IMR-90 (cell line): ENCODE data around the gene CPAMD8. TPM values are rescaled to one million over a fixed set of nuclear protein-coding genes. Genes with fewer than 3 reads are reported as not detected.

Experiments used
- ATAC-seq: fragments of 200-7000 bp; cut with Tn5 transposase; 2 replicates; pipeline ENCODE4 v1.9.1; 2020; ENCODE audit warnings: low read depth, mild to moderate bottlenecking, moderate library complexity
- BruUV-seq: library from RNA; stranded (reverse); fragments of 400-500 nt; replicated peaks from 2 replicates; lab custom pipeline; 2021; lab: Mats Ljungman, UMichigan
- CTCF ChIA-PET: fragments of 300-600 bp; formaldehyde crosslinking; extraction: SDS; loops from one replicate; lab custom pipeline; 2021; ENCODE audit warnings: antibody characterized with exemption; lab: Yijun Ruan, JAX
- POLR2A ChIA-PET: fragments of 300-600 bp; sonication (Branson Sonifier 250); formaldehyde crosslinking; loops from one replicate; lab custom pipeline; 2022; ENCODE audit warnings: antibody characterized with exemption; ENCODE audit not compliant: unreplicated experiment; lab: Charles Lee
- DNase-seq: peaks from one replicate; pipeline ENCODE4 v3.0.0; 2013
- H2AFZ ChIP-seq: replicated peaks from 2 replicates; pipeline ENCODE3; 2013; ENCODE audit warnings: low read length, mild to moderate bottlenecking; ENCODE audit not compliant: poor library complexity
- H2AK5ac ChIP-seq: 2 replicates; pipeline ENCODE4 v1.6.1; 2013; ENCODE audit warnings: low read depth, low read length, inconsistent platforms
- H2AK9ac ChIP-seq: replicated peaks from 2 replicates; pipeline ENCODE3; 2013; ENCODE audit warnings: mild to moderate bottlenecking, low read depth, low read length, moderate library complexity; ENCODE audit not compliant: poor library complexity
- H2BK120ac ChIP-seq: 2 replicates; pipeline ENCODE4 v1.6.1; 2013; ENCODE audit warnings: low read depth, low read length, inconsistent platforms
- H2BK15ac ChIP-seq: 3 replicates; pipeline ENCODE4 v1.6.1; 2013; ENCODE audit warnings: low read depth, low read length, inconsistent platforms
- H2BK20ac ChIP-seq: 2 replicates; pipeline ENCODE4 v1.6.1; 2013; ENCODE audit warnings: low read depth, mild to moderate bottlenecking, inconsistent platforms, low read length, moderate library complexity
- H2BK5ac ChIP-seq: 2 replicates; pipeline ENCODE4 v1.6.1; 2013; ENCODE audit warnings: mild to moderate bottlenecking, low read depth, low read length, inconsistent platforms; ENCODE audit not compliant: poor library complexity, severe bottlenecking
- H3K14ac ChIP-seq: replicated peaks from 2 replicates; pipeline ENCODE4 v1.6.1; 2013; ENCODE audit warnings: low read depth, low read length, inconsistent platforms
- H3K18ac ChIP-seq: 2 replicates; pipeline ENCODE4 v1.6.1; 2013; ENCODE audit warnings: low read depth, low read length, control low read depth
- H3K23ac ChIP-seq: 2 replicates; pipeline ENCODE4 v1.6.1; 2013; ENCODE audit warnings: low read depth, low read length, inconsistent platforms
- H3K27ac ChIP-seq: 2 replicates; pipeline ENCODE4 v1.5.1; 2013; ENCODE audit warnings: mild to moderate bottlenecking, control low read depth, low read length; ENCODE audit not compliant: insufficient read depth
- H3K27me3 ChIP-seq: 2 replicates; pipeline ENCODE4 v1.6.1; 2013; ENCODE audit warnings: low read length; ENCODE audit not compliant: control insufficient read depth, insufficient read depth
- H3K36me3 ChIP-seq: 2 replicates; pipeline ENCODE4 v1.6.1; 2013; ENCODE audit warnings: low read length, mixed read lengths; ENCODE audit not compliant: control insufficient read depth, insufficient read depth
- H3K4ac ChIP-seq: 2 replicates; pipeline ENCODE4 v1.6.1; 2013; ENCODE audit warnings: low read depth, low read length, inconsistent platforms
- H3K4me1 ChIP-seq: 2 replicates; pipeline ENCODE4 v1.6.1; 2013; ENCODE audit warnings: low read length, mixed read lengths; ENCODE audit not compliant: control insufficient read depth, insufficient read depth
- H3K4me2 ChIP-seq: 2 replicates; pipeline ENCODE4 v1.6.1; 2013; ENCODE audit warnings: low read depth, mild to moderate bottlenecking, control low read depth, low read length, moderate library complexity
- H3K4me3 ChIP-seq: 2 replicates; pipeline ENCODE4 v1.5.1; 2013; ENCODE audit warnings: low read depth, mild to moderate bottlenecking, control low read depth, low read length, moderate library complexity; ENCODE audit not compliant: insufficient read depth
- H3K56ac ChIP-seq: 2 replicates; pipeline ENCODE4 v1.6.1; 2013; ENCODE audit warnings: low read length, inconsistent platforms; ENCODE audit not compliant: insufficient read depth; ENCODE audit errors: extremely low read depth
- H3K79me1 ChIP-seq, 2 experiments: 2 replicates each; pipeline ENCODE4 v1.6.1; 2013; ENCODE audit warnings: low read length in 2 of 2, inconsistent platforms in 1 of 2, low read depth in 1 of 2
- H3K9ac ChIP-seq: 2 replicates; pipeline ENCODE4 v1.6.1; 2013; ENCODE audit warnings: low read depth, low read length, control low read depth
- H3K9me1 ChIP-seq: 2 replicates; pipeline ENCODE4 v1.6.1; 2013; ENCODE audit warnings: low read length, inconsistent platforms; ENCODE audit not compliant: insufficient read depth
- H3K9me3 ChIP-seq: 2 replicates; pipeline ENCODE4 v1.6.1; 2013; ENCODE audit warnings: low read length; ENCODE audit not compliant: control insufficient read depth, insufficient read depth
- H4K20me1 ChIP-seq: 2 replicates; pipeline ENCODE4 v1.6.1; 2013; ENCODE audit warnings: low read length, inconsistent platforms; ENCODE audit not compliant: insufficient read depth
- H4K5ac ChIP-seq: 2 replicates; pipeline ENCODE4 v1.6.1; 2013; ENCODE audit warnings: mild to moderate bottlenecking, low read depth, low read length, control low read depth
- H4K8ac ChIP-seq, 2 experiments: 2 replicates each; pipeline ENCODE4 v1.6.1; 2013; ENCODE audit warnings: low read depth in 2 of 2, low read length in 2 of 2, control low read depth in 1 of 2, inconsistent platforms in 1 of 2
- H4K91ac ChIP-seq: 2 replicates; pipeline ENCODE4 v1.6.1; 2013; ENCODE audit warnings: low read depth, low read length, inconsistent platforms; ENCODE audit not compliant: insufficient read depth
- CEBPB ChIP-seq: IDR thresholded peaks from 2 replicates; pipeline ENCODE4 v1.6.1; 2012; ENCODE audit warnings: low read depth, low read length, improper control_type of control experiment
- CHD1 ChIP-seq: IDR thresholded peaks from 2 replicates; pipeline ENCODE4 v1.6.1; 2012; ENCODE audit warnings: low read depth, low read length, improper control_type of control experiment
- ELK1 ChIP-seq: fragments of 150-350 bp; IDR thresholded peaks from 2 replicates; pipeline ENCODE4 v1.6.1; 2016; ENCODE audit warnings: low read depth, mild to moderate bottlenecking, low read length, moderate library complexity, borderline replicate concordance
- MAZ ChIP-seq: IDR thresholded peaks from 2 replicates; pipeline ENCODE4 v1.6.1; 2012; ENCODE audit warnings: low read depth, mild to moderate bottlenecking, low read length, improper control_type of control experiment, moderate library complexity, borderline replicate concordance
- MXI1 ChIP-seq: IDR thresholded peaks from 2 replicates; pipeline ENCODE4 v1.6.1; 2012; ENCODE audit warnings: low read depth, mild to moderate bottlenecking, low read length, moderate library complexity, borderline replicate concordance
- NFE2L2 ChIP-seq: fragments of 150-350 bp; IDR thresholded peaks from 2 replicates; pipeline ENCODE4 v1.6.1; 2016; ENCODE audit warnings: low read depth, mild to moderate bottlenecking, low read length
- POLR2A ChIP-seq: IDR thresholded peaks from 2 replicates; pipeline ENCODE4 v1.6.1; 2012; ENCODE audit warnings: mild to moderate bottlenecking, low read depth, low read length
- RAD21 ChIP-seq: IDR thresholded peaks from 2 replicates; pipeline ENCODE4 v1.6.1; 2012; ENCODE audit warnings: low read length, improper control_type of control experiment
- RCOR1 ChIP-seq: IDR thresholded peaks from 2 replicates; pipeline ENCODE4 v1.6.1; 2012; ENCODE audit warnings: mild to moderate bottlenecking, low read length, improper control_type of control experiment; ENCODE audit not compliant: insufficient replicate concordance
- RFX5 ChIP-seq: IDR thresholded peaks from 2 replicates; pipeline ENCODE4 v1.8.0; 2012; ENCODE audit warnings: low read depth, mild to moderate bottlenecking, low read length, moderate library complexity
- SMC3 ChIP-seq: fragments of 150-350 bp; IDR thresholded peaks from 2 replicates; pipeline ENCODE4 v1.6.1; 2016; ENCODE audit warnings: low read depth, mild to moderate bottlenecking, antibody characterized with exemption, low read length, moderate library complexity
- USF2 ChIP-seq: fragments of 150-350 bp; IDR thresholded peaks from 2 replicates; pipeline ENCODE4 v1.6.1; 2017; ENCODE audit warnings: mild to moderate bottlenecking, antibody characterized with exemption, low read length, low read depth
- WGBS, 2 experiments: methylation state at CpG; one replicate each; pipeline versions ENCODE4 v1.1.5 to v1.1.7; 2013; ENCODE audit warnings: missing lambda C conversion rate in 2 of 2; ENCODE audit not compliant: insufficient read length in 1 of 2; ENCODE audit errors: extremely low coverage in 2 of 2; 5-methylcytosine and 5-hydroxymethylcytosine counted together
- dilution Hi-C: fragments of 300-500 bp; cut with HindIII; formaldehyde crosslinking; loops from one replicate; pipeline ENCODE4 v1.14.3; 2018; ENCODE audit warnings: low sequenced_read_pairs; ENCODE audit not compliant: unreplicated experiment
- in situ Hi-C: fragments of 300-500 bp; cut with MboI; formaldehyde crosslinking; loops from 3 replicates; pipeline ENCODE4 v1.14.3; 2019; ENCODE audit warnings: low sequenced_read_pairs, inconsistent platforms, mixed read lengths
- intact Hi-C: fragments of 100-400 bp; cut with micrococcal nuclease; formaldehyde crosslinking; loops from 2 replicates; pipeline ENCODE4 v1.10.0; 2022
- polyA plus RNA-seq, 3 experiments: library from polyadenylated mRNA; depleted of rRNA; stranded (reverse); fragments of >200 nt; gene quantifications; 2 replicates each; pipeline ENCODE4 v1.2.3, GENCODE V29; 2012; ENCODE audit warnings: low replicate concordance in 1 of 3
- total RNA-seq: library from RNA; depleted of rRNA; stranded (reverse); fragments of >200 nt; gene quantifications from 2 replicates; pipeline ENCODE4 v1.2.3, GENCODE V29; 2012

Gene CPAMD8
- total and polyA plus RNA-seq, 2 of the 4 experiments (the other 2 are of a cell fraction) = 0.36 to 0.79 TPM

- in situ Hi-C loops = no loop called here
- intact Hi-C loops = no loop called here
- Histone ChIP-seq H3K79me1 (no peaks in the 10 kb centered on the region), H3K27ac (no peak overlapping the region), H2BK120ac (no peak overlapping the region), H3K9ac (no peak overlapping the region), H2AK5ac (no peak overlapping the region), H2AFZ (no peak overlapping the region), H3K9me3 (no peaks in the 10 kb centered on the region), H3K4me1 (no peaks in the 10 kb centered on the region), H2BK5ac (no peak overlapping the region), H3K9me1 (no peaks in the 10 kb centered on the region), H3K4ac (no peak overlapping the region), H2BK20ac (no peak overlapping the region), H2AK9ac (no peak overlapping the region), H3K4me3 (no peak overlapping the region), H3K18ac (no peak overlapping the region), H4K8ac (no peak overlapping the region), H2BK15ac (no peak overlapping the region), H3K14ac (no peak overlapping the region), H4K20me1 (no peaks in the 10 kb centered on the region), H3K23ac (no peak overlapping the region), H4K5ac (no peak overlapping the region), H3K4me2 (no peak overlapping the region), H3K27me3 (peaks cover 3% of the 10 kb centered on the region; the same call in 1 of the 2 replicates), H3K56ac (no peak overlapping the region), H4K91ac (no peak overlapping the region), H3K36me3 (no peaks in the 10 kb centered on the region)
- dilution Hi-C loops = no loop called here
- POLR2A ChIA-PET = no interaction called here
- 75% methylated on average over 8 of the region's 11 CpGs; no CpG with 5 or more reads in 1 of the 2 experiments for WGBS, 2 experiments
- ATAC-seq (no peak), DNase-seq (no peak)
- TF ChIP-seq MXI1 (no peak), CHD1 (no peak), RCOR1 (no peak), CEBPB (no peak), RAD21 (no peak), RFX5 (no peak), MAZ (no peak), NFE2L2 (no peak), POLR2A (no peak), SMC3 (no peak), ELK1 (no peak), USF2 (no peak)
- CTCF ChIA-PET = interaction anchor here (1.2 kb wide), 1 partner anchor 12 kb away, joined by 3 read pairs; no protein-coding TSS in a partner anchor
- no TSS peak for BruUV-seq
Measured at GRCh38 chr19:16945364-16945714, 81.3 kb downstream of the CPAMD8 start.
